TTC549 (cell line): ENCODE measurements around the gene C11orf16.
"Not testable (repeated sequence)": the region's sequence is repeated elsewhere in the genome, so short reads cannot be mapped to it uniquely, and the experiment has no call there.

Experiments
- FAIRE-seq: peaks from 2 replicates; lab custom pipeline; 2012; peaks lifted over from hg19 to GRCh38; lab: Jason Lieb, UNC

Gene C11orf16

GRCh38 chr11:8932564-8933180, at the start of gene C11orf16:
Gene C11orf16 (minus strand): TSS chr11:8932947. CDS start chr11:8932308, 639 bp downstream.
- FAIRE-seq, result no peak

DNA sequence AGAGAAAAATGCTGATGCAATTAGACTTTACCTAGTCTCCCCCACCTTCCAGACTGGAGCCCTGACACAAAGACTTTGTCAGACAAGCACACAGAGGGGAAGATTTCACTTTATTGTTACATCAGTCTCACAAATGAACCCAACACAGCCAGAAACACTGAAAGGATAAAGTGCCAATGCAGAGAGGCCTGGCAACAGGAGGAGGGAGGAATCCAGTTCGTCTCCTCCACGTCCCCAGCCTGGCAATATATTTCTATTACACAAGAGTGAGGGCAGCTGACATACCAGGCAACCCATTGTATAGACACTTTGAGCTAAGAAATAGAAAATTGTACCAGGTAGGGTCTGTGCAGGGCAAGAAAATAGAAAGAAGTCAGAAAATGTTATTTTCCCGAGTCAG, 47.7 kb upstream of the C11orf16 start:
- no peak for FAIRE-seq

GRCh38 chr11:8979365-8979764, 46.6 kb upstream of the C11orf16 start:
- not testable (repeated sequence) for FAIRE-seq

GRCh38 chr11:8973121-8973520, 40.4 kb upstream of the C11orf16 start:
- no peak for FAIRE-seq

- no peak for FAIRE-seq
These were observed 39.2 kb upstream of the C11orf16 start for GRCh38 chr11:8971924-8972316.

- FAIRE-seq, result no peak
These were observed 38.6 kb upstream of the C11orf16 start for GRCh38 chr11:8971196-8971923.

- no peak for FAIRE-seq
These were observed 34.4 kb upstream of the C11orf16 start for GRCh38 chr11:8967184-8967583.

DNA sequence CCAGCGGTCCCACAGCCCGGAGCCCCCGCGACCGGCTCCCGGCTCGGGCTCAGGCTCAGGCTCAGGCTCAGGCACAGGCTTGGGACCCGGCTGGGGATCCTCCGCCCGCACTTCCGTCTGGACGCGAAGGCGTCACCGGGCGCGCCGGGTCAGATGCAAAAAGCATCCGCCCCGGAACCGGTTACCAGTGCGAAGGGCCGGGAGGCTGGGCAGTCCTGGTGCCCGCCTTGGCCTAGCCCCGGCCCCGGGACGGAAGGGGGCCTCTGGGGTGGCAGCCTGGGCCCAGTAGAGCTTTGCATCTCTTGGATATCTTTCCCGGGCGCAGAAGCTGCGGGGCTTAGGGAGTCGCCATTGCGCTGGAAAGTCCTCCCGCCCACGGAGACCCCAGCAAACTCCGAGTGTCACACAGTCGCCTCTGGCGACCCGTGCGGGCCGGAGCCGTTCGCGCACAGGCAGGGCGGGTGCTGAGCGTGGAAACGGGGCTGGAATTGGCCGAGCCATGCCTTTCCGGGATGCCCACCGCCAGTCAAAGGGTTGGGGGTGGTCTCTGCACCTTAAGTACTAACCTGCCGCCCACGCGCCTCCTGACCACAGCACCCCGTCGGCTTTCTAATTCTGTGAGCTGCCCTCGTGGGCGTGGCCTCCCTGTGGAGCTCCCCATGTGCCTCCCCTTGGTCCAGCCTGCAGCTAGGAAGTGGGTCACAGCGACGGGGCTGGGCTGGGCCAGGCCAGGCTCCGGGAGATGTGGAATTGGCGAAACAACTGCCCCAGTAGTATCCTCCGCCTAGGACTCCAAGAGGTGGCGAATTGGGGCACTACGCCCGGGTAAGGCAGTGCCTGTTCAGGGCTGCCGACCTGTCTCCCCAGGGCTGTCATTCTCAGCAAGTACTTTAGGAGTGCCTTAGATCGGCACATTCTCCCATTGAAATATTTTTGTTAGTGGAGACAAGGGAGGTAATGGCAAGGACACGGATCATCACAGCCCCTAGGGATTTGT, 31.9 kb upstream of the C11orf16 start, which contains the start of gene TMEM9B:
TSS of gene TMEM9B (minus strand) at position 119 of the 997 bp plus-strand sequence. CDS start 129 bp downstream, outside the sequence.
- FAIRE-seq, result no peak

DNA sequence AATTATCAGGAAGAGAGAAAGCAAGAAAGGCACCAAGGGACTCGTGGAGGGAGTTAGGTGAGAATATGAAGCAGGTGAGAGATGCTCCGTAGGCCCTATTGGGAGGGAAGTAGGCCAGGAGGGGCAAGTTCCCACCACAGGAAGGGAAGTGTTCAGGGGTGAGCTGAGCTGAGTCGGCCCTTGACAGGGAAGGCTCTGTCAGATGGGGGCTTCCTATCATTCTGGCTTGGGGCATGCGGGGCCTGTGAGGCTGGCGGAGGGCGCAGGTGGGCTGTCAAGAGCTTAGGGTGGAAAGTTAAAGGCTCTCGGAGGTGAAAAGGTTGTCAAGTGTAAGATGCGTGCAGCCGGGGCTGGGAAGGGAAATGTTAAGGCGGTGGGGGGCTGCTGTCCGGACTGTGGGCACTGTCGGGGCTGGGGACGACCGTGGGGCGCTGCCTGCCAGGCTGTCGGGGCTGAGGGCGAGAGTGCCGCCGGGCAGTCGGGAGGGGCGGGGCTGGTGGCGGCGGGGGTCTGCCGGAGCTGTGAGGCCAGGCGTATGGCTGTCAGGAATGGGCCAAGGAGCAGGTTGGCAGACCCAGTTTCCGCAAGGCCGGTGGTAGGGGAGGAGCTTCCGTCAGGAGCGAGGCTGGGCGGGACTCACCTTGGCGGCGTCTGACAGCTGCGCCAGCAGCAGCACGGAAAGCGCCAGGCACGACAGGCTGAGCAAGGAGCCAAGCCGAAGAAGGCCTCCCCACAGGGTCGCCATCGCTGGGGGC, 31.0 kb upstream of the C11orf16 start:
- no peak for FAIRE-seq

GRCh38 chr11:8962841-8963240, 30.1 kb upstream of the C11orf16 start:
- FAIRE-seq, result no peak

DNA sequence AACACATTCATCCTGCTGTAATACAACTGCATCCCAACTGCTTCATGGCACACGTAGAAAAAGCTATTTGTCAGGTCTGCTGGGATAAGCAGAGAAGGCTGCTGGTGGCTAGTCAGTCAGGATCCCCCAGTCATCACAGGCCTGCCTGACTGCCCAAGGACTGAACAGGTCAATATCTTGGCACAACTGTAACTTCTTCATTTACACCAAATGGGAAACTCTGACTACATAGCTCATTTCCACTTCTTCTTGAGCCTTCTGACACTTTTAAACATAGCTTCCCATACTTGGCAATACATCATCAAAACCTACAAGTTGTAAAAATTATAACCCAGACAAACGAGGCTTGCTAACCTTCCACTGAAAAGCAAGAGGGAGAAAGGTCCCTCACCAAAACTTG, 28.7 kb upstream of the C11orf16 start:
- FAIRE-seq, result no peak

DNA sequence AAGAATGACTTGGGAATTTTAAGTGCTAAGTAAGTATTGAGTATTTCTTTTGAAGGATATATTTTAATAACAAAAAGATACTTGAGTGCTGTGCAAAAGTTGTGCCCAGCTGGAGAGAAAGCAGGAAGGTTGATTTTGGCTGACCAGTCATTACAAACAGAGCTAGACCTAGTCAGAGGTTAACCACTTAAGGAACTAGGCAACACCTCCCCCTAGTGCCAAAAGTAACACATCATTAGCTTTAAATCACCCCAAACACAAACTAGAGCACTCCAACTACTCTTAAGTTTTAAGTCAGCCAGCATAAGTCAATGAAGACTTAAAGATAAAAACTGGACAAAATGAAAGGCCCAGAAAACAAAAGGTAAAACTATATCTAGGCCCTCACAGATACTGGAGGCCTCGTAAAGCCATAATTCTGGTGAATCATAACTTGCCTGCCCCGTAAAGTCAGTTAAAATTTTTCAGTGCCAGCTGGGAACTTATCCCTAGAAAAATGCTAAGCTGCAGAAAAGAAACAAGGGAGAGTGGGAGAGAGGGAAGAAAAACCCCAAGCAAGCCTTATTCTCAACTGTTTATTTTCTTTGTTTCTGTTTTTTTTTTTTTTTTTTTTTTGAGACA, 26.9 kb upstream of the C11orf16 start:
- peak; percentile 53 for FAIRE-seq

- FAIRE-seq, result no peak
These were observed 24.1 kb upstream of the C11orf16 start for GRCh38 chr11:8956860-8957259.

DNA sequence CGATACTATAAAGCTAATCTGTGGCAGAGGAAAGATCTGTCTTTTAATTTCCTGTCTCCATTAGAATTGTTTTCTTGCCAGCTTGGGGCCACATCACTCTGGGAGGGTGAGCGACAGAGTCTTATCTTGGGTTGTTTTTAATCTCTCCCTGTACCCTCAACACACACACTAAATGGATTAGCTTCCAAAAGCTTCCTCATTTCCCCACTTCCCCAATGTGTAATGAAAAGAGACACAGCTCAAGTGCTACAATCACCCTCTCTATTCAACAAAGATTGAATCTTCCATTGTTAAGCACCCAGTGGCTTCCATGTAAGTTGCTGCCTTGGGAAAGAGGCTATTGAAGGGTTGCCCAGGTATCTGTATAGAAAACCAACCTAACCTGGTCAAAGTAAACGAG, 16.1 kb upstream of the C11orf16 start:
- FAIRE-seq, result no peak

GRCh38 chr11:8947230-8947943, 14.6 kb upstream of the C11orf16 start:
- no peak for FAIRE-seq

DNA sequence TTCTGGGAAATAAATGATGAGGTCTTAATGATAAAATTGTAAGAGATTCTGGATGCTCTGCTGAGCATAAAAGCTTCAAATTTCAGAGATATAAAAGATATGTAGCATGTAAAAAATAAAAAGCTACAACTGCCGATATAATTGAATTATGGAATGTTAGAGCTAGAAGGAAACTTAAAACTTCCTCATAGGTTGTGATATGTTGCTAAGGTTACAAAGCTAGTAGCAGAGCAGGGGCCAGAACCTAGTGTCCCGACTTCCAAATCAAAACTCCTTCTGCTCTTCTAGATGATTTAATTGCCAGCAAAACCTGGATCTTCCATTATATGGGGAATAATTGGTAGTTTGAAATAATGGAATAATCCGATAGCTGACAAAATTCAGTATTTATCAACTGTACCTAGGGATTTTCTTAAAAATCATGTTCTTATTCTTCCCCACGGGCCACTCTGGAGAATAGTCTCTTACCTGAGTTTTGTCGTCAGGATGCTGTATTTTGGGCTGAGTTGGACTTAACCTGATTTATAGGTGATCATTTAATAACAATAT, 9.8 kb upstream of the C11orf16 start, which contains the start of gene ASCL3:
TSS of gene ASCL3 (minus strand) at position 499 of the 549 bp plus-strand sequence. CDS start 4,855 bp downstream, outside the sequence.
- FAIRE-seq, result no peak

GRCh38 chr11:8941341-8942103, 8.8 kb upstream of the C11orf16 start:
- no peak for FAIRE-seq

GRCh38 chr11:8937659-8938058, 4.9 kb upstream of the C11orf16 start:
- FAIRE-seq, result no peak

DNA sequence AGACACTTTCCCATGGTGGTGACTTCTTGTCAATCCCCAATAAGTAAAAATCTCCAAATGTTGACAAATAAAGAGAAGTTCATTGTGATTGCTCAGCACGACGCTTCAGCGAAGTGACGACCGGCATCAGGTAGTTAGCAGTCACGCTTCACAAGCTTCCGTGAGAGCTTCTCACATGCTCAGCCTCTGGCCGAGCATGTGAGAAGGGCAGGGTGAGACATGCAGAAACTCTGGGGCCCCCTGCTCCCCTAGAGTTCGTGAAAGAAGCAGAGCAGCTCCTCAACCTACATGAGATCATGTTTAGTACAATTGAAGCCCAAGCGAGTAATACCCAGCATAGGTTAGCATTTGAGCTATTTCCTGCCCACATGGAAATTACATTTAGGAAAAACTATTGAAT, 4.4 kb upstream of the C11orf16 start:
- no peak for FAIRE-seq
